GM12878 (cell line): ENCODE data around the gene RAB40B. TPM values are rescaled to one million over a fixed set of nuclear protein-coding genes. Genes with fewer than 3 reads are reported as not detected.

Experiments used
- CHD4 ChIP-seq: fragments of 200-600 bp; sonication (generic); IDR thresholded peaks from 2 replicates; pipeline ENCODE4 v1.6.1; 2016; ENCODE audit warnings: mild to moderate bottlenecking
- RBBP5 ChIP-seq: fragments of 200-600 bp; sonication (generic); conservative IDR thresholded peaks from 2 replicates; pipeline ENCODE4 v1.6.1; 2016
- SMAD5 ChIP-seq: IDR thresholded peaks from 2 replicates; pipeline ENCODE4 v1.6.1; 2016; ENCODE audit warnings: antibody characterized with exemption, low read depth
- SUZ12 ChIP-seq: fragments of 200-600 bp; sonication (generic); IDR thresholded peaks from one replicate; pipeline ENCODE4 v1.6.1; 2018; ENCODE audit warnings: antibody characterized with exemption, mild to moderate bottlenecking; ENCODE audit not compliant: unreplicated experiment
- polyA plus RNA-seq, 11 experiments: library from polyadenylated mRNA; depleted of rRNA in 4 of 11; unstranded in 6 of 11; stranded (reverse) in 5 of 11; fragments of >200 nt; fragmentation: Nextera tagmentation in 4 of 11; fragmentation: Illumina TruSeq in 1 of 11; extraction: Ambion mirVana in 4 of 11; extraction: Trizol in 1 of 11; gene quantifications; 1 replicate in 1 of 11; 2 replicates in 10 of 11; pipeline versions ENCODE4 v1.2.1 to v1.2.3, GENCODE V29; 2011 to 2016; ENCODE audit warnings: inconsistent platforms in 2 of 11, missing spikeins in 2 of 11, low read depth in 1 of 11
- total RNA-seq, 4 experiments: library from RNA; depleted of rRNA in 3 of 4; stranded (reverse); fragments of >200 nt in 3 of 4; fragmentation: Illumina TruSeq in 1 of 4; extraction: Trizol in 1 of 4; gene quantifications; 2 replicates each; pipeline versions ENCODE4 v1.2.1 to v1.2.3, GENCODE V29; 2013 to 2021
- TF ChIP-seq, protein P1 (sequence below): fragments of 450-650 bp; IDR thresholded peaks from 2 replicates; pipeline ENCODE4 v1.6.1; 2016; ENCODE audit warnings: mild to moderate bottlenecking, moderate library complexity, borderline replicate concordance
- TF ChIP-seq, protein P2 (sequence below): fragments of 450-650 bp; IDR thresholded peaks from 2 replicates; pipeline ENCODE4 v1.6.1; 2017; ENCODE audit warnings: mild to moderate bottlenecking, moderate library complexity
- TF ChIP-seq, protein P3 (sequence below): IDR thresholded peaks from 2 replicates; pipeline ENCODE4 v1.6.1; 2012; ENCODE audit warnings: low read depth, low read length, improper control_type of control experiment

Gene RAB40B
- total and polyA plus RNA-seq, 10 of the 15 experiments (the other 5 are each of a cell fraction or from before 2014, with no cell fraction given): 0.06 to 2.8 (median 1.4) TPM

DNA sequence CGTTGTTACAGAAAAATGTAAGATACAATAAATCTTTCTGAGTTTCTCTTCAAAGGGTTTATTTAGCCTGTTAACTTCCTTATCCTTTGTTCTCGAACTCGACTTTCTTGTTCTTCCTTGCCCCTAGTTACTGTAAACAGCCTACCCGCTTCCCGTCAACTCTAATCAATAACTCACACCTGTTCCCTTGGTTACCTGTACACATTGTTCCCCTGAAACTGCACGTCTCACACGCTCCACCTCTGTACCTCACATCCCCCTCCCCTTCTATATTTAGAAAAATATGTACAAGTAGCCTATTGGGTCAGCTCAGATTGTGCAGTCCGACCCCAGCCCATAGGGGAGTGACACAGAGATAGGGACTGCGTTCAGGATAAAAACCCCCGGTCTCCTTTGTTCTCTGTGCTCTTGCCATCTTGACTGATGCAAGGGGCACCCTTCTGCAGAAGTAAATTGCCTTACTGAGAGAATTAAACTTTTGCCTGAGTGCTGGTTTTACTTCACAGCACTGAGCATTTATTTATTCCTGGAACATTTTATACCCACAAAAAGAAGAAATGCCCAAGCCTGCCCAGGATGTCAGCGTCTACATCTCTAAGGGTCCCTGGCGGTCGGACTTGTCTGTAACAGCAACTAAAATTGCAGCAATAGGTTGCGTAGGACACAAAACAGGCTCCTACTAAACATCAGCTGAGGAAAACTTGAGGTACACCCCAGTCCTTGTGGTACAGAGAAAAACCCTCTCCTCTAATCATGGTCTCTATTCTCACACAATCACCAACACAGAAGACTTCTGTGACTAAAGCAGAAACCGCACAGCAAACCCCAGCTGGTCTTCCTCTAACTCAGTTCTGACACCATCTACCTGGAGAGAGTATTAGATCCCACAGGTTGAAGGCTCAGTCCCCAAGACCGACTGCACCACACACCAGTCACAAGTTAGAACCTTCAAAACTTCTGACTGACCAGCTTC is 61.6 kb downstream of the RAB40B start (continued):
- TF ChIP-seq, protein P1, sequence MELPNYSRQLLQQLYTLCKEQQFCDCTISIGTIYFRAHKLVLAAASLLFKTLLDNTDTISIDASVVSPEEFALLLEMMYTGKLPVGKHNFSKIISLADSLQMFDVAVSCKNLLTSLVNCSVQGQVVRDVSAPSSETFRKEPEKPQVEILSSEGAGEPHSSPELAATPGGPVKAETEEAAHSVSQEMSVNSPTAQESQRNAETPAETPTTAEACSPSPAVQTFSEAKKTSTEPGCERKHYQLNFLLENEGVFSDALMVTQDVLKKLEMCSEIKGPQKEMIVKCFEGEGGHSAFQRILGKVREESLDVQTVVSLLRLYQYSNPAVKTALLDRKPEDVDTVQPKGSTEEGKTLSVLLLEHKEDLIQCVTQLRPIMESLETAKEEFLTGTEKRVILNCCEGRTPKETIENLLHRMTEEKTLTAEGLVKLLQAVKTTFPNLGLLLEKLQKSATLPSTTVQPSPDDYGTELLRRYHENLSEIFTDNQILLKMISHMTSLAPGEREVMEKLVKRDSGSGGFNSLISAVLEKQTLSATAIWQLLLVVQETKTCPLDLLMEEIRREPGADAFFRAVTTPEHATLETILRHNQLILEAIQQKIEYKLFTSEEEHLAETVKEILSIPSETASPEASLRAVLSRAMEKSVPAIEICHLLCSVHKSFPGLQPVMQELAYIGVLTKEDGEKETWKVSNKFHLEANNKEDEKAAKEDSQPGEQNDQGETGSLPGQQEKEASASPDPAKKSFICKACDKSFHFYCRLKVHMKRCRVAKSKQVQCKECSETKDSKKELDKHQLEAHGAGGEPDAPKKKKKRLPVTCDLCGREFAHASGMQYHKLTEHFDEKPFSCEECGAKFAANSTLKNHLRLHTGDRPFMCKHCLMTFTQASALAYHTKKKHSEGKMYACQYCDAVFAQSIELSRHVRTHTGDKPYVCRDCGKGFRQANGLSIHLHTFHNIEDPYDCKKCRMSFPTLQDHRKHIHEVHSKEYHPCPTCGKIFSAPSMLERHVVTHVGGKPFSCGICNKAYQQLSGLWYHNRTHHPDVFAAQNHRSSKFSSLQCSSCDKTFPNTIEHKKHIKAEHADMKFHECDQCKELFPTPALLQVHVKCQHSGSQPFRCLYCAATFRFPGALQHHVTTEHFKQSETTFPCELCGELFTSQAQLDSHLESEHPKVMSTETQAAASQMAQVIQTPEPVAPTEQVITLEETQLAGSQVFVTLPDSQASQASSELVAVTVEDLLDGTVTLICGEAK: no peak
- TF ChIP-seq RBBP5: no peak
- no peak for TF ChIP-seq SMAD5
- TF ChIP-seq SUZ12: no peak
- TF ChIP-seq, protein P2, sequence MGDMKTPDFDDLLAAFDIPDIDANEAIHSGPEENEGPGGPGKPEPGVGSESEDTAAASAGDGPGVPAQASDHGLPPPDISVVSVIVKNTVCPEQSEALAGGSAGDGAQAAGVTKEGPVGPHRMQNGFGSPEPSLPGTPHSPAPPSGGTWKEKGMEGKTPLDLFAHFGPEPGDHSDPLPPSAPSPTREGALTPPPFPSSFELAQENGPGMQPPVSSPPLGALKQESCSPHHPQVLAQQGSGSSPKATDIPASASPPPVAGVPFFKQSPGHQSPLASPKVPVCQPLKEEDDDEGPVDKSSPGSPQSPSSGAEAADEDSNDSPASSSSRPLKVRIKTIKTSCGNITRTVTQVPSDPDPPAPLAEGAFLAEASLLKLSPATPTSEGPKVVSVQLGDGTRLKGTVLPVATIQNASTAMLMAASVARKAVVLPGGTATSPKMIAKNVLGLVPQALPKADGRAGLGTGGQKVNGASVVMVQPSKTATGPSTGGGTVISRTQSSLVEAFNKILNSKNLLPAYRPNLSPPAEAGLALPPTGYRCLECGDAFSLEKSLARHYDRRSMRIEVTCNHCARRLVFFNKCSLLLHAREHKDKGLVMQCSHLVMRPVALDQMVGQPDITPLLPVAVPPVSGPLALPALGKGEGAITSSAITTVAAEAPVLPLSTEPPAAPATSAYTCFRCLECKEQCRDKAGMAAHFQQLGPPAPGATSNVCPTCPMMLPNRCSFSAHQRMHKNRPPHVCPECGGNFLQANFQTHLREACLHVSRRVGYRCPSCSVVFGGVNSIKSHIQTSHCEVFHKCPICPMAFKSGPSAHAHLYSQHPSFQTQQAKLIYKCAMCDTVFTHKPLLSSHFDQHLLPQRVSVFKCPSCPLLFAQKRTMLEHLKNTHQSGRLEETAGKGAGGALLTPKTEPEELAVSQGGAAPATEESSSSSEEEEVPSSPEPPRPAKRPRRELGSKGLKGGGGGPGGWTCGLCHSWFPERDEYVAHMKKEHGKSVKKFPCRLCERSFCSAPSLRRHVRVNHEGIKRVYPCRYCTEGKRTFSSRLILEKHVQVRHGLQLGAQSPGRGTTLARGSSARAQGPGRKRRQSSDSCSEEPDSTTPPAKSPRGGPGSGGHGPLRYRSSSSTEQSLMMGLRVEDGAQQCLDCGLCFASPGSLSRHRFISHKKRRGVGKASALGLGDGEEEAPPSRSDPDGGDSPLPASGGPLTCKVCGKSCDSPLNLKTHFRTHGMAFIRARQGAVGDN: no peak
- TF ChIP-seq, protein P3, sequence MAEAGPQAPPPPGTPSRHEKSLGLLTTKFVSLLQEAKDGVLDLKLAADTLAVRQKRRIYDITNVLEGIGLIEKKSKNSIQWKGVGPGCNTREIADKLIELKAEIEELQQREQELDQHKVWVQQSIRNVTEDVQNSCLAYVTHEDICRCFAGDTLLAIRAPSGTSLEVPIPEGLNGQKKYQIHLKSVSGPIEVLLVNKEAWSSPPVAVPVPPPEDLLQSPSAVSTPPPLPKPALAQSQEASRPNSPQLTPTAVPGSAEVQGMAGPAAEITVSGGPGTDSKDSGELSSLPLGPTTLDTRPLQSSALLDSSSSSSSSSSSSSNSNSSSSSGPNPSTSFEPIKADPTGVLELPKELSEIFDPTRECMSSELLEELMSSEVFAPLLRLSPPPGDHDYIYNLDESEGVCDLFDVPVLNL: no peak
- TF ChIP-seq CHD4: no peak
